GM12878 (cell line): ENCODE data around the gene PALD1. TPM values are rescaled to one million over a fixed set of nuclear protein-coding genes. Genes with fewer than 3 reads are reported as not detected.

Experiments used
- ATAC-seq: fragments of 200-7000 bp; cut with Tn5 transposase; 3 replicates; pipeline ENCODE4 v1.9.1; 2020; ENCODE audit warnings: mild to moderate bottlenecking, moderate library complexity
- BruUV-seq: library from RNA; stranded (reverse); fragments of 400-500 nt; replicated peaks from 2 replicates; lab custom pipeline; 2021; lab: Mats Ljungman, UMichigan
- CTCF ChIA-PET: fragments of 300-600 bp; sonication (Branson Sonifier 250); formaldehyde crosslinking; extraction: SDS; loops from one replicate; lab custom pipeline; 2021; ENCODE audit warnings: inconsistent platforms; lab: Yijun Ruan, JAX
- POLR2A ChIA-PET: fragments of 350-600 bp; formaldehyde crosslinking; extraction: SDS; loops from one replicate; lab custom pipeline; 2021; ENCODE audit warnings: inconsistent platforms; lab: Charles Lee
- RAD21 ChIA-PET: fragments of 300-600 bp; sonication (Branson Sonifier 250); formaldehyde crosslinking; loops from one replicate; lab custom pipeline; 2023; ENCODE audit warnings: antibody characterized with exemption; ENCODE audit not compliant: unreplicated experiment; lab: Charles Lee
- SMC1A ChIA-PET: fragments of 300-600 bp; sonication (Branson Sonifier 250); formaldehyde crosslinking; loops from one replicate; lab custom pipeline; 2023; ENCODE audit not compliant: unreplicated experiment, uncharacterized antibody; lab: Charles Lee
- DNase-seq: peaks from one replicate; pipeline ENCODE4 v3.0.0-alpha.2; 2011; ENCODE audit warnings: low read depth, low spot score
- FAIRE-seq: peaks from 3 replicates; lab custom pipeline; 2011; peaks lifted over from hg19 to GRCh38; lab: Jason Lieb, UNC
- H2AFZ ChIP-seq: 2 replicates; pipeline ENCODE4 v1.6.0; 2011; ENCODE audit warnings: low read depth, low read length, control low read depth; ENCODE audit not compliant: control insufficient read depth
- H3K27ac ChIP-seq: 2 replicates; pipeline ENCODE4 v1.5.1; 2011; ENCODE audit warnings: control low read depth; ENCODE audit not compliant: control insufficient read depth, insufficient read depth
- H3K27me3 ChIP-seq, 2 experiments: replicated peaks in 1 of 2; 2 replicates each; pipeline versions ENCODE4 v1.6.0 to v1.6.1; 2011; ENCODE audit warnings: low read length in 1 of 2; ENCODE audit not compliant: control insufficient read depth in 2 of 2, insufficient read depth in 2 of 2
- H3K36me3 ChIP-seq, 2 experiments: 2 replicates each; pipeline ENCODE4 v1.5.1; 2011; ENCODE audit warnings: low read length in 1 of 2; ENCODE audit not compliant: control insufficient read depth in 2 of 2, insufficient read depth in 2 of 2
- H3K4me1 ChIP-seq: 2 replicates; pipeline ENCODE4 v1.6.1; 2011; ENCODE audit warnings: mild to moderate bottlenecking, low read length, moderate library complexity, mixed read lengths; ENCODE audit not compliant: control insufficient read depth, insufficient read depth
- H3K4me2 ChIP-seq: 2 replicates; pipeline ENCODE4 v1.6.0; 2011; ENCODE audit warnings: control low read depth; ENCODE audit not compliant: control insufficient read depth, insufficient read depth
- H3K4me3 ChIP-seq: fragments of 200-600 bp; sonication (generic); 2 replicates; pipeline ENCODE4 v1.5.1; 2016
- H3K79me2 ChIP-seq: 2 replicates; pipeline ENCODE4 v1.6.0; 2011; ENCODE audit warnings: low read length; ENCODE audit not compliant: control insufficient read depth, insufficient read depth
- H3K9ac ChIP-seq: 2 replicates; pipeline ENCODE4 v1.8.0; 2011; ENCODE audit warnings: low read length, control low read depth, mixed read lengths; ENCODE audit not compliant: control insufficient read depth, insufficient read depth
- H3K9me3 ChIP-seq: replicated peaks from 3 replicates; pipeline ENCODE4 v1.5.1; 2011; ENCODE audit warnings: mild to moderate bottlenecking, low read length; ENCODE audit not compliant: control insufficient read depth, insufficient read depth
- H4K20me1 ChIP-seq: 2 replicates; pipeline ENCODE4 v1.6.0; 2011; ENCODE audit not compliant: control insufficient read depth, insufficient read depth
- RAD21 ChIP-seq: IDR thresholded peaks from 2 replicates; pipeline ENCODE4 v1.6.1; 2011; ENCODE audit warnings: mild to moderate bottlenecking, low read depth, low read length, moderate library complexity; ENCODE audit not compliant: insufficient read depth
- TCF7 ChIP-seq: IDR thresholded peaks from 2 replicates; pipeline ENCODE4 v1.6.1; 2014; ENCODE audit warnings: antibody characterized with exemption, borderline replicate concordance
- WGBS: methylation state at CpG from one replicate; pipeline ENCODE4 v1.1.6; 2016; ENCODE audit warnings: low lambda C conversion rate; ENCODE audit not compliant: insufficient replicate concordance, insufficient coverage; ENCODE audit errors: missing lambda C conversion rate; 5-methylcytosine and 5-hydroxymethylcytosine counted together
- in situ Hi-C: fragments of 300-500 bp; cut with MboI; formaldehyde crosslinking; loops from 9 replicates; pipeline ENCODE4 v1.14.3; 2018; ENCODE audit warnings: mixed read lengths
- intact Hi-C: fragments of 100-400 bp; cut with micrococcal nuclease; formaldehyde crosslinking; loops from one replicate; pipeline ENCODE4 v1.14.2; 2022; ENCODE audit not compliant: unreplicated experiment
- polyA plus RNA-seq, 11 experiments: library from polyadenylated mRNA; depleted of rRNA in 4 of 11; unstranded in 6 of 11; stranded (reverse) in 5 of 11; fragments of >200 nt; fragmentation: Nextera tagmentation in 4 of 11; fragmentation: Illumina TruSeq in 1 of 11; extraction: Ambion mirVana in 4 of 11; extraction: Trizol in 1 of 11; gene quantifications; 1 replicate in 1 of 11; 2 replicates in 10 of 11; pipeline versions ENCODE4 v1.2.1 to v1.2.3, GENCODE V29; 2011 to 2016; ENCODE audit warnings: inconsistent platforms in 2 of 11, missing spikeins in 2 of 11, low read depth in 1 of 11
- total RNA-seq, 4 experiments: library from RNA; depleted of rRNA in 3 of 4; stranded (reverse); fragments of >200 nt in 3 of 4; fragmentation: Illumina TruSeq in 1 of 4; extraction: Trizol in 1 of 4; gene quantifications; 2 replicates each; pipeline versions ENCODE4 v1.2.1 to v1.2.3, GENCODE V29; 2013 to 2021
- TF ChIP-seq, protein P1 (sequence below): IDR thresholded peaks from 2 replicates; pipeline ENCODE4 v1.6.1; 2012; ENCODE audit warnings: low read depth, low read length, improper control_type of control experiment
- TF ChIP-seq, protein P2 (sequence below): fragments of 450-650 bp; IDR thresholded peaks from 2 replicates; pipeline ENCODE4 v1.6.1; 2016; ENCODE audit warnings: mild to moderate bottlenecking
- TF ChIP-seq, protein P3 (sequence below), 3 experiments: IDR thresholded peaks in 2 of 3; conservative IDR thresholded peaks in 1 of 3; 2 replicates each; pipeline ENCODE4 v1.5.1; 2011; ENCODE audit warnings: low read depth in 3 of 3, low read length in 3 of 3, mild to moderate bottlenecking in 3 of 3, control low read depth in 2 of 3, moderate library complexity in 2 of 3, inconsistent platforms in 1 of 3, mixed read lengths in 1 of 3; ENCODE audit not compliant: control insufficient read depth in 2 of 3, insufficient read depth in 1 of 3; ENCODE audit errors: extremely low read depth in 1 of 3

PALD1 gene
- total and polyA plus RNA-seq, 10 of the 15 experiments (the other 5 are each of a cell fraction or from before 2014, with no cell fraction given) = 0.43 to 20.9 (median 9.0) TPM

DNA sequence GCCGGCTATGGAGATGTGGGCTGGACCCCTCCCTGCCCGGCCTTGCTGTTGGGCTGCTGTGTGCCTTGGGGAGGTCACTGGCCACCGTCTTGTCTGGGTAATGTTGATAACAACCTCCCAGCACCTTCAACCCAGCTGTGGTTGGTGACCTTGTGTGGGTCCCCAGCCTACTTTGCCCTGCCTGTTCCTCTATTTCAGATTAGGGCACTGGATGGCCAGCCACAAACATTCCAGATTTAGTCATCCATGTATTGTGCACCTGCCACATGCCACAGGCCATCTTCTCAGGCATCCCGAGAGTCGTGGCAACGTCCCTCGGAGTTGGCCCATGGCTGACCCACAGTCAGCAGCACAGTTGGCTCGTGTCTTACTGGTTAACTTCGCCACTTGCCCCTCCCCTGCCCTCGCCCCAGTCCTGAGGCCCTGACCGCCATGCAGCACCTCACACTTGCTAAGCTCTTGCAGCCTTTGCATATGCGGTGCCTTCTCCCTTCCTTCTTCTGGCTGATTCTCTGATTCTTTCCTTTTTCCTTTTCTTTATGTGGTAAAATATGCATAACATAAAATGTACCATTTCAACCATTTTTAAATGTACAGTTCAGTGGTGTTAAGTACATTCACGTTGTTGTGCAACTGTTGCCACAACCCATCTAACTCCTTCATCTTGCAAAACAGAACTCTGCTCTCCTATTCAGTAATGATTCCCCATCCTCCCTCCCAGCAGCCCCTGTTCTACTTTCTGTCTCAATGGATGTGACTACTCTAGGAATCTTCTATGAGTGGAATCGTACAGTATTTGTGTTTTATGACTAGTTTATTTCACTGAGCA lies 63.4 kb downstream of the PALD1 start:
- RAD21 ChIA-PET = interaction anchor here (0.6 to 1.9 kb wide), 3 partner anchors 81 to 320 kb away, joined by 3 to 9 read pairs (median 4); no protein-coding TSS in a partner anchor
- Histone ChIP-seq H3K4me1 (no peaks in the 10 kb centered on the region), H3K4me2 (no peak overlapping the region), H3K27ac (no peak overlapping the region), H3K9me3 (no peaks in the 10 kb centered on the region), H4K20me1 (no peaks in the 10 kb centered on the region), H2AFZ (no peak overlapping the region), H3K9ac (no peak overlapping the region), H3K36me3 (peaks cover 0 to 2% of the 10 kb centered on the region in 2 experiments; a peak in 1 of 4 replicates), H3K4me3 (no peak overlapping the region), H3K79me2 (no peaks in the 10 kb centered on the region), H3K27me3 (no peaks in the 10 kb centered on the region)
- TF ChIP-seq, protein P1, sequence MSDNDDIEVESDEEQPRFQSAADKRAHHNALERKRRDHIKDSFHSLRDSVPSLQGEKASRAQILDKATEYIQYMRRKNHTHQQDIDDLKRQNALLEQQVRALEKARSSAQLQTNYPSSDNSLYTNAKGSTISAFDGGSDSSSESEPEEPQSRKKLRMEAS = no peak
- TF ChIP-seq, protein P2, sequence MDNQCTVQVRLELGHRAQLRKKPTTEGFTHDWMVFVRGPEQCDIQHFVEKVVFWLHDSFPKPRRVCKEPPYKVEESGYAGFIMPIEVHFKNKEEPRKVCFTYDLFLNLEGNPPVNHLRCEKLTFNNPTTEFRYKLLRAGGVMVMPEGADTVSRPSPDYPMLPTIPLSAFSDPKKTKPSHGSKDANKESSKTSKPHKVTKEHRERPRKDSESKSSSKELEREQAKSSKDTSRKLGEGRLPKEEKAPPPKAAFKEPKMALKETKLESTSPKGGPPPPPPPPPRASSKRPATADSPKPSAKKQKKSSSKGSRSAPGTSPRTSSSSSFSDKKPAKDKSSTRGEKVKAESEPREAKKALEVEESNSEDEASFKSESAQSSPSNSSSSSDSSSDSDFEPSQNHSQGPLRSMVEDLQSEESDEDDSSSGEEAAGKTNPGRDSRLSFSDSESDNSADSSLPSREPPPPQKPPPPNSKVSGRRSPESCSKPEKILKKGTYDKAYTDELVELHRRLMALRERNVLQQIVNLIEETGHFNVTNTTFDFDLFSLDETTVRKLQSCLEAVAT = no peak
- SMC1A ChIA-PET = interaction anchor here (1.8 kb wide), 1 partner anchor 80 kb away, joined by 5 read pairs; no protein-coding TSS in a partner anchor
- BruUV-seq = no TSS peak
- CTCF ChIA-PET = interaction anchor here (7.6 kb wide), 1 partner anchor 80 kb away, joined by 74 read pairs; no protein-coding TSS in a partner anchor
- POLR2A ChIA-PET = no interaction called here
- in situ Hi-C loops = no loop called here
- ATAC-seq (no peak), FAIRE-seq (no peak), DNase-seq (no peak)
- intact Hi-C loops = no loop called here
- WGBS = 75% methylated on average over 14 of the region's 14 CpGs

DNA sequence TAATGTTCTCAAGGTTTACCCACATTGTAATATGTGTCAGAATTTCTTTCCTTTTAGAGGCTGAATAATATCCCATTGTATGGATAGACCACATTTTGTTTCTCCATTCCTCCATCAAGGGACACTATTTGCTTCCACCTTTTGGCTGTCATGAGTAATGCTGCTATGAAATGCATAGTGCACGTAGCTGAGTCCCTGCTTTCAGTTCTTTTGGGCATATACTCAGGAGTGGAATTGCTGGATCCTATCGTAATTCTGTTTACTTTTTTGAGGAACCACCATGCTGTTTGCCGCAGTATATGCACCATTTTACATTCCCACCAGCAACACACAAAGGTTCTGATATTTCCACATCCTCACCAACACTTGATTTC lies 64.0 kb downstream of the PALD1 start:
- POLR2A ChIA-PET = no interaction called here
- no peak for FAIRE-seq
- intact Hi-C loops = no loop called here

More for the DNA sequence above, 64.0 kb downstream of the PALD1 start:
- Histone ChIP-seq H3K4me1 (no peaks in the 10 kb centered on the region), H3K36me3 (peaks cover 0 to 2% of the 10 kb centered on the region in 2 experiments; a peak in 2 of 4 replicates), H3K4me2 (no peak overlapping the region), H3K79me2 (no peaks in the 10 kb centered on the region), H3K27me3 (no peaks in the 10 kb centered on the region), H3K27ac (no peak overlapping the region), H4K20me1 (no peaks in the 10 kb centered on the region)
- DNase-seq (no peak), ATAC-seq (no peak)
- CTCF ChIA-PET = interaction anchor here (7.6 kb wide), 1 partner anchor 81 kb away, joined by 74 read pairs; no protein-coding TSS in a partner anchor
- in situ Hi-C loops = no loop called here
- WGBS = 63% methylated on average over 3 of the region's 3 CpGs
- no TSS peak for BruUV-seq
- RAD21 ChIA-PET = no interaction called here
- TF ChIP-seq RAD21 = peak; percentile 31; the same call in 1 of the 2 replicates
- TF ChIP-seq, protein P3, sequence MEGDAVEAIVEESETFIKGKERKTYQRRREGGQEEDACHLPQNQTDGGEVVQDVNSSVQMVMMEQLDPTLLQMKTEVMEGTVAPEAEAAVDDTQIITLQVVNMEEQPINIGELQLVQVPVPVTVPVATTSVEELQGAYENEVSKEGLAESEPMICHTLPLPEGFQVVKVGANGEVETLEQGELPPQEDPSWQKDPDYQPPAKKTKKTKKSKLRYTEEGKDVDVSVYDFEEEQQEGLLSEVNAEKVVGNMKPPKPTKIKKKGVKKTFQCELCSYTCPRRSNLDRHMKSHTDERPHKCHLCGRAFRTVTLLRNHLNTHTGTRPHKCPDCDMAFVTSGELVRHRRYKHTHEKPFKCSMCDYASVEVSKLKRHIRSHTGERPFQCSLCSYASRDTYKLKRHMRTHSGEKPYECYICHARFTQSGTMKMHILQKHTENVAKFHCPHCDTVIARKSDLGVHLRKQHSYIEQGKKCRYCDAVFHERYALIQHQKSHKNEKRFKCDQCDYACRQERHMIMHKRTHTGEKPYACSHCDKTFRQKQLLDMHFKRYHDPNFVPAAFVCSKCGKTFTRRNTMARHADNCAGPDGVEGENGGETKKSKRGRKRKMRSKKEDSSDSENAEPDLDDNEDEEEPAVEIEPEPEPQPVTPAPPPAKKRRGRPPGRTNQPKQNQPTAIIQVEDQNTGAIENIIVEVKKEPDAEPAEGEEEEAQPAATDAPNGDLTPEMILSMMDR (IDR thresholded peaks at IDR 0.05 in 2 of 3, conservative IDR thresholded peaks at IDR 0.05 in 1 of 3; ENCODE audit: control insufficient read depth in 2 of 3, extremely low read depth in 1 of 3, insufficient read depth in 1 of 3, low read depth in 3 of 3, low read length in 3 of 3) = peak in 1 of 3 experiments; percentile 27; a peak in 1 of 6 replicates
- TF ChIP-seq TCF7 = no peak
- TF ChIP-seq, all 136 proteins: peak for 2
- no peak overlapping the region for H3K4me3 ChIP-seq
- no peak overlapping the region for H2AFZ ChIP-seq
- H3K9me3 ChIP-seq = no peaks in the 10 kb centered on the region
- SMC1A ChIA-PET = no interaction called here
- no peak overlapping the region for H3K9ac ChIP-seq
